ENCODE data around the gene ETFA. TPM values are rescaled to one million over a fixed set of nuclear protein-coding genes. Genes with fewer than 3 reads are reported as not detected.
A peak's percentile ranks its signal among the peaks of the same experiment; 100 is the strongest.

The ETFA gene
- total RNA-seq, 2 experiments from 2014 or later = 86.1 to 87.6 TPM

DNA sequence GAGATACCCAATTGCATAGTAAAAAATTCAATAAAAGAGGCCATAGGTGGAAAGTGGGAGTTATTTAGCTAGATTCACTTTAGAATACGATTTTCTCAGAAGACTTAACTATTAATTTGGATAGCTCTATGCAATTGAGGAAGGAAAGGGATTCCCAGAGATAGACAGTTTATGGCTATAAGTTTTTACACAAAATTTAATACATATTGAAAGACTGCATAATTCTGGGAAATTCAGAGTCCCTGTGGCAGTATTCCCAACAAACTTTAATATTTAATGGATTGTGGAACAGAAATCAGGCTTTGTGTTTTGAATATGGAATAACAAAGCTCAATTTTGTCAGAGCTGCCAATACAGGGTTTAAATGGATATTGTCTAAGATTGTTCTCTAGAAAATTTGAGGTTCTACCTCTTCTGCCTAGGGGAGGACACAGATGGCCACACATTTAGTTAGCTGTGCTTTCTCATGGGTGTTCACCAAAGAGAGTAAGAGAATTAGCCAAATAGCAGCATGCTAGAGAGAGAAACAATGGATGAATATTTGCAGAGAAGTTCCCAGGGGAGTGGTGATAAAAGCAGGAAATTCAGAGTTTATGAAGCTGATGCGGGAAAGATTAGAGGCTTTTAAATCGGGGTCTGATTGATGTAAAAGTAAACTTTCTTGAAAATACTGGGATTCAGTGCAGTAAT lies 33.8 kb upstream of the ETFA start:
- ATAC-seq (ENCODE audit: low read depth) (no peak), DNase-seq (no peak)
- H3K4me1 Mint-ChIP-seq = peaks cover 18% of the 10 kb centered on the region
- peaks cover 78% of the 10 kb centered on the region for H3K27me3 Mint-ChIP-seq
- H3K27ac Mint-ChIP-seq = no peak overlapping the region
- no peaks in the 10 kb centered on the region for H3K9me3 Mint-ChIP-seq
- H3K4me3 Mint-ChIP-seq = peak overlapping the region; percentile 56
- POLR2A ChIA-PET = interaction anchor here (0.9 to 1.5 kb wide), 2 partner anchors 9 to 34 kb away, joined by 3 read pairs; partner anchors contain the start of genes ETFA and ISL2
- peaks cover 9% of the 10 kb centered on the region for H3K36me3 Mint-ChIP-seq

DNA sequence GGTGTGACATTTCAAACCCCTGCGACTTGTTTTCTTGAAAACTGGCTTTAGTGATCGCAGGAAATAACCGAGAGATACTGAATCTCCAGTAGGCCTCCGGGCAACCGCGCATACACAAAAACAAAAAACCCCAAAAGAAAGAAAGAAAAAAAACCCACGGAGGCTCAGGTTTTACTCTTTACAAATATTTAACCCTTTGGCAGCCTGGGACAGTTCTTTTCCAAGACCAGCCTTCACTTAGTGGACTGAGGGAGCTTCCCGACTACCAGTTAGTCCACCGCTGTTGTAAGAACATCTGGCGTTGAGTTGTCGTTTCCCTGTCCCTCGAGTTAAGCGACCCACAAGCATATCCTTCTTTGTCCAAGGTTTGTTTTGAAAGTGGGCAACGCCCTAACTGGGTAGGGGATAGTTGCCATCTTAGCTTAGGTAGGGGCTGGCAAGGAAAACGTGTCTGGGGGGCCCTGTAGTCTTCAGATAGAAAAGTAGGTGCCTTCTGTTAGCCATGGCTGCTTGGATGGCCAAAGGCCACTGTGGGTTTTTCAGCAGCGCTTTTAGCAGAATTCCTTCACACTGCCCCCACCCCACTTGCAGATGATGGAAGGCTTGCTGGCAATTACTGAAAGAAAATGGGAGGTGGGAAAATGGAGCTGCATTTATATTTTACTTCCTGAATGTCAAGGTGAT lies 32.2 kb upstream of the ETFA start:
- Mint-ChIP-seq H3K36me3 (peaks cover 10% of the 10 kb centered on the region), H3K9me3 (no peaks in the 10 kb centered on the region), H3K27ac (no peak overlapping the region), H3K4me1 (peaks cover 30% of the 10 kb centered on the region), H3K27me3 (peaks cover 83% of the 10 kb centered on the region), H3K4me3 (no peak overlapping the region)
- DNase-seq = no peak
- ATAC-seq (ENCODE audit: low read depth) = no peak
- POLR2A ChIA-PET = no interaction called here

DNA sequence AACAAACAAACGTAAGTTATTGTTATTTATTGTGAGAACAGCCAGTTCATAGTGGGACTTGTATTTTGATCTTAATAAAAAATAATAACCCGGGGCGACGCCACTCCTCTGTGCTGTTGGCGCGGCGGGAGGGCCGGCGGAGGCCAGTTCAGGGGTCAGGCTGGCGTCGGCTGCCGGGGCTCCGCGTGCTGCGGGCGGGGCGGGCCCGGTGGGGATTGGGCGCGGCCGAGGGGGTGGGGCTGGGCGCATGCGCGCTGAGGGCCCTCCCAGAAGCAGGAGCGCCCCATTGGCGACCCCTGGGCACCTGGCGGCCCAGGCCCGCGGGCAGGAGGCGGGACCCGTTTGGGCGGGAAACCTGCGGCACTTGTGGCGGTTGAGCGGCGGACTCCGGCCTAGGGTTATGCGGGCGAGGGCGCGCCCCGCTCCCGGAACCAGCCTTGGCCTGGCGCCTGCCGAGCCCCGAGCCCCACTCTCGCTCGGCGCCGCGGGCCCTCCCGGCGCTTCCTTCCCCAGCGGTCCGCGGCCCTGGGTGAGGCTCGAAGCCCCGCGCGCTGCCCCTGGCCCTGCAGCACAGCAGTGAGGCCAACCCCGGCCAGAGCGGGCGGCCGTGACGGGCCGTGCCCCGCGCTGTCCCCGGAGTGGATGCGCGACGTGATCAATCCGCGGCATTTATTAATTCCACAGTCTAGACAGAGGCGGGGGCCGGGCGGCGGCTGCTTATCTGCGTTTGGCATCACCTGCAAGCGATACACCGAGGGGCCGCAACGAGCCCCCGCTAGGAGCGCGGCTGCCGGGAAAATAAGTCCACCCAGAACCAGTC lies 31.3 kb upstream of the ETFA start:
- peak overlapping the region; percentile 51 for H3K4me3 Mint-ChIP-seq
- H3K27ac Mint-ChIP-seq = no peak overlapping the region
- POLR2A ChIA-PET = no interaction called here
- H3K36me3 Mint-ChIP-seq = peaks cover 2% of the 10 kb centered on the region
- no peak for ATAC-seq (ENCODE audit: low read depth)
- peak; percentile 54 for DNase-seq
- H3K27me3 Mint-ChIP-seq = peaks cover 77% of the 10 kb centered on the region
- peaks cover 32% of the 10 kb centered on the region for H3K4me1 Mint-ChIP-seq
- no peaks in the 10 kb centered on the region for H3K9me3 Mint-ChIP-seq

DNA sequence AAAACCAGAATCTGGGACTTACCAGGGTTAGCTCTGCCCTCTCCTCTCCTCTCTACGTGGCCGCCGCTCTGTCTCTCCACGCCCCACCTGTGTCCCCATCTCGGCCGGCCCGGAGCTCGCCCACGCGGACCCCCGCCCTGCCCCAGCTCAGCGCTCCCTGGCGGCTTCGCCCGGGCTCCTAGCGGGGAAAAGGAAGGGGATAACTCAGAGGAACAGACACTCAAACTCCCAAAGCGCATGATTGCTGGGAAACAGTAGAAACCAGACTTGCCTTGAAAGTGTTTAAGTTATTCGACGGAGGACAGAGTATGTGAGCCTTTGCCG lies 30.8 kb upstream of the ETFA start:
- Mint-ChIP-seq H3K4me1 (peaks cover 38% of the 10 kb centered on the region), H3K4me3 (peak overlapping the region; percentile 51), H3K27ac (no peak overlapping the region), H3K9me3 (no peaks in the 10 kb centered on the region), H3K27me3 (peaks cover 80% of the 10 kb centered on the region), H3K36me3 (peaks cover 2% of the 10 kb centered on the region)
- peak; percentile 46 for DNase-seq
- POLR2A ChIA-PET = interaction anchor here (0.9 kb wide), 1 partner anchor 30 kb away, joined by 3 read pairs; the partner anchor contains the start of gene ETFA
- ATAC-seq (ENCODE audit: low read depth) = no peak

DNA sequence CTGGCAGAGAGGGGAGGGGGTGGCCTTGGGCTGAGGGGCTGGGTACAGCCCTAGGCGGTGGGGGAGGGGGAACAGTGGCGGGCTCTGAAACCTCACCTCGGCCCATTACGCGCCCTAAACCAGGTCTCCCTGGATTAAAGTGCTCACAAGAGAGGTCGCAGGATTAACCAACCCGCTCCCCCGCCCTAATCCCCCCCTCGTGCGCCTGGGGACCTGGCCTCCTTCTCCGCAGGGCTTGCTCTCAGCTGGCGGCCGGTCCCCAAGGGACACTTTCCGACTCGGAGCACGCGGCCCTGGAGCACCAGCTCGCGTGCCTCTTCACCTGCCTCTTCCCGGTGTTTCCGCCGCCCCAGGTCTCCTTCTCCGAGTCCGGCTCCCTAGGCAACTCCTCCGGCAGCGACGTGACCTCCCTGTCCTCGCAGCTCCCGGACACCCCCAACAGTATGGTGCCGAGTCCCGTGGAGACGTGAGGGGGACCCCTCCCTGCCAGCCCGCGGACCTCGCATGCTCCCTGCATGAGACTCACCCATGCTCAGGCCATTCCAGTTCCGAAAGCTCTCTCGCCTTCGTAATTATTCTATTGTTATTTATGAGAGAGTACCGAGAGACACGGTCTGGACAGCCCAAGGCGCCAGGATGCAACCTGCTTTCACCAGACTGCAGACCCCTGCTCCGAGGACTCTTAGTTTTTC lies 30.2 kb upstream of the ETFA start:
- H3K27me3 Mint-ChIP-seq = peaks cover 82% of the 10 kb centered on the region
- H3K27ac Mint-ChIP-seq = no peak overlapping the region
- H3K4me3 Mint-ChIP-seq = peak overlapping the region; percentile 51
- peaks cover 2% of the 10 kb centered on the region for H3K36me3 Mint-ChIP-seq
- peaks cover 43% of the 10 kb centered on the region for H3K4me1 Mint-ChIP-seq
- POLR2A ChIA-PET = interaction anchor here (0.9 kb wide), 1 partner anchor 30 kb away, joined by 3 read pairs; the partner anchor contains the start of gene ETFA
- ATAC-seq (ENCODE audit: low read depth) (no peak), DNase-seq (peak; percentile 55)
- no peaks in the 10 kb centered on the region for H3K9me3 Mint-ChIP-seq

DNA sequence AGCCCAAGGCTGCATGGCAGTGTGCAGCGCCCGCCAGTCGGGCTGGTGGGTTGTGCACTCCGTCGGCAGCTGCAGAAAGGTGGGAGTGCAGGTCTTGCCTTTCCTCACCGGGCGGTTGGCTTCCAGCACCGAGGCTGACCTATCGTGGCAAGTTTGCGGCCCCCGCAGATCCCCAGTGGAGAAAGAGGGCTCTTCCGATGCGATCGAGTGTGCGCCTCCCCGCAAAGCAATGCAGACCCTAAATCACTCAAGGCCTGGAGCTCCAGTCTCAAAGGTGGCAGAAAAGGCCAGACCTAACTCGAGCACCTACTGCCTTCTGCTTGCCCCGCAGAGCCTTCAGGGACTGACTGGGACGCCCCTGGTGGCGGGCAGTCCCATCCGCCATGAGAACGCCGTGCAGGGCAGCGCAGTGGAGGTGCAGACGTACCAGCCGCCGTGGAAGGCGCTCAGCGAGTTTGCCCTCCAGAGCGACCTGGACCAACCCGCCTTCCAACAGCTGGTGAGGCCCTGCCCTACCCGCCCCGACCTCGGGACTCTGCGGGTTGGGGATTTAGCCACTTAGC lies 29.6 kb upstream of the ETFA start:
- Mint-ChIP-seq H3K27ac (no peak overlapping the region), H3K36me3 (peaks cover 2% of the 10 kb centered on the region)

DNA sequence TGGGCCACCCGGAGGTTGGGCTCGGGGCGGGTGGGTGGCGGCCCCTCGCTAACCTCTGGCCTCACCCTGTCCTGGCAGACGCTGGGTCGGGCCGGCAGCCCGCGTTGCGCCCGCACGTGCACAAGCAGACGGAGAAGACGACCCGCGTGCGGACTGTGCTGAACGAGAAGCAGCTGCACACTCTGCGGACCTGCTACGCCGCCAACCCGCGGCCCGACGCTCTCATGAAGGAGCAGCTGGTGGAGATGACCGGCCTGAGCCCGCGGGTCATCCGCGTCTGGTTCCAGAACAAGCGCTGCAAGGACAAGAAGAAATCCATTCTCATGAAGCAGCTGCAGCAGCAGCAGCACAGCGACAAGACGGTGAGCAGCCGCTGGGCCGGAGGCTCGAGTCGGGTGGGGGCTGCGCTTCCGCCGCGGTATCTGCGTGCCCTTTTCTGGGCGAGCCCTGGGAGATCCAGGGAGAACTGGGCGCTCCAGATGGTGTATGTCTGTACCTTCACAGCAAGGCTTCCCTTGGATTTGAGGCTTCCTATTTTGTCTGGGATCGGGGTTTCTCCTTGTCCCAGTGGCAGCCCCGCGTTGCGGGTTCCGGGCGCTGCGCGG lies 29.0 kb upstream of the ETFA start:
- H3K9me3 Mint-ChIP-seq = no peaks in the 10 kb centered on the region
- peak; percentile 63 for DNase-seq
- POLR2A ChIA-PET = interaction anchor here (0.5 to 0.7 kb wide), 2 partner anchors 234 to 536 kb away, joined by 3 to 6 read pairs; no protein-coding TSS in a partner anchor
- H3K27me3 Mint-ChIP-seq = peaks cover 84% of the 10 kb centered on the region
- peak overlapping the region; percentile 85 for H3K4me3 Mint-ChIP-seq
- peaks cover 2% of the 10 kb centered on the region for H3K36me3 Mint-ChIP-seq
- ATAC-seq (ENCODE audit: low read depth) = no peak
- H3K27ac Mint-ChIP-seq = no peak overlapping the region
- peaks cover 46% of the 10 kb centered on the region for H3K4me1 Mint-ChIP-seq

More for the DNA sequence above, 29.6 kb upstream of the ETFA start:
- POLR2A ChIA-PET = interaction anchor here (0.5 to 0.9 kb wide), 2 partner anchors 29 to 536 kb away, joined by 3 to 6 read pairs; partner anchors contain the start of gene ETFA
- DNase-seq = peak; percentile 62
- Mint-ChIP-seq H3K9me3 (no peaks in the 10 kb centered on the region), H3K27me3 (peaks cover 85% of the 10 kb centered on the region), H3K4me1 (peaks cover 45% of the 10 kb centered on the region), H3K4me3 (peak overlapping the region; percentile 85)
- peak; percentile 29 for ATAC-seq (ENCODE audit: low read depth)

DNA sequence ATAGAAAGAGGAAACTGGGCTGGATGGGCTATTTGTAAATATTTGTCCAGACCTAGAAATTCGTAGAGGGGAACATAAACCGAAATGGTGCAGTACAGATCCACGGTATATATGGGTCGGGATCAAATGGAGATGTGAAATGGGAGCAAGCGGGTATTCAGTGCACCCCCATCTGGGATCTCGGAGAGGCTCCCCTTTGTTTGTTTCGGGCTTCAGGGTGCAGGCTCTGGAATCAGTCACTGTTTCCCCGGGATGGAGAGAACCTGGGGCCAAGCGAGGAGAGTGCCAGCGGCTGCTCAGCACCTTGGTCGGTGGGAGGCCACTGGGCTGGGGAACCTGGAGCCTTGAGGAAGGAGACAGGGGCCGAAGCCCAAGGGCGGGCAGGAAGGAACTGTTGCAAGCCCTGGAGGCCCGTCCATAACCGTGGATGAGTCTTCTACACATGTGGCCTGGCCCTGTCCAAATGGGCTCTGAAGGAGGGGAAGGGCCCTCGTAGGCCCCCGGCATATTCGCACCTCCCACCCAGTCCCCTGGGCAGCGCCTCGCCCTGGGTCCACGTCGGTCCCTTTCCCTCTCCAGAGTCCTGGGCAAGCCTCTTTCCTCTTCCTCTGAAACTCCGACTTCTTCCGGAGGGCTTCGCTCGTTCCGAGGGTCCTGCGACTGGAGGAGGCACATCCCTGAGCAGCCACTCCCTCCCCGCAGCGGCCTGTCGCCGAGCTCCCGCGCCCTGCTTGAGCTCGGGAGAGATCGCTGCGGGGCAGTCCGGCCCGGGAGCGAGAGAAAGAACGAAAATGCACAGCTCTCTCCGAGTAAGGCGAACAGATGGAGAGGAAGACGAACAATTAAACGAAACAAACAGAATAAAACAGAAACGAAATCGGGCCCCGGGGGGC lies 28.3 kb upstream of the ETFA start:
- no peaks in the 10 kb centered on the region for H3K9me3 Mint-ChIP-seq
- peaks cover 85% of the 10 kb centered on the region for H3K27me3 Mint-ChIP-seq
- POLR2A ChIA-PET = interaction anchor here (0.7 kb wide), 1 partner anchor 235 kb away, joined by 3 read pairs; no protein-coding TSS in a partner anchor
- no peak overlapping the region for H3K27ac Mint-ChIP-seq
- ATAC-seq (ENCODE audit: low read depth) = no peak
- peak; percentile 58 for DNase-seq
- H3K36me3 Mint-ChIP-seq = peaks cover 2% of the 10 kb centered on the region
- H3K4me1 Mint-ChIP-seq = peaks cover 46% of the 10 kb centered on the region
- peak overlapping the region; percentile 85 for H3K4me3 Mint-ChIP-seq

DNA sequence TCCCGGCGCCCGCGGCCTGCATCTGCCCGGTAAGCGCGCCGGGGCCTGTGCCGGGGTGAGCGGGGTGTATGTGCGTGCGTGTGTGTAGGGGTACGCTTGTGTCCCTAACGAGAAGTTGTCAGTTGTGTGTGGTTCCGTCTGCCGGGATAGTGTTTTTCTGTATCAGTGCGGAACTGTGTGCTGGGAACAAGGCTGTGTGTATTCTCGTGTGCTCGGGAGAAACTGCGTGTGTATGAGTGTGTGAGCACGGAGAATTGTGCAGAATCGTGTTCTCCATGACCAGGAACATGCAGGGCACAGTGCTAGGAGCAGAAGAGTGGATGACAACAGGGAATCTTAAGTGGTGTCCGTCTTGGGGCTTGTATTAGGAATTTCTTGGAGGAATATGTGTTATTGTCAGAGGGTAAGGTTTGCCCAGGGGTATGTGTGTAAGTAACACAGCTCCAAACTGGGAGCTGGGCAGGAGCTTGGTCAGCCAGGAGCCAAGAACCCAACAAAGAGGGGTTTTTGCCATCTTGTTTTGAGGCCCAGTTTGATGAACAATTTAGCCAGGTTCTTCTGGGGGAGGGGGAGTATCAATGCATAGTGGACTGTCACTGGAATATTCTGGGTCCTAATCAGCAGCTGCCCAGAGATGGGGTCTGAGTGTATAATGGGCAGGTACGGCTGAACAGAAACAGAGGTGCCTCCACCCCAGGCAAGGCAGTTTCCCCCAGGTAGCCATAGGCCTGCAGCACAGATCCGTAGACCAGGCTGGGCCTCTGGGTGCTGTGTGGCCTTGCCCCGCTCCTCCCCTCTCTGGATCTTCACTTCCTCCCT lies 27.4 kb upstream of the ETFA start:
- Mint-ChIP-seq H3K9me3 (no peaks in the 10 kb centered on the region), H3K27ac (no peak overlapping the region), H3K27me3 (peaks cover 84% of the 10 kb centered on the region), H3K4me3 (peak overlapping the region; percentile 65), H3K36me3 (peaks cover 2% of the 10 kb centered on the region), H3K4me1 (peaks cover 49% of the 10 kb centered on the region)
- POLR2A ChIA-PET = no interaction called here
- no peak for DNase-seq
- ATAC-seq (ENCODE audit: low read depth) = no peak

DNA sequence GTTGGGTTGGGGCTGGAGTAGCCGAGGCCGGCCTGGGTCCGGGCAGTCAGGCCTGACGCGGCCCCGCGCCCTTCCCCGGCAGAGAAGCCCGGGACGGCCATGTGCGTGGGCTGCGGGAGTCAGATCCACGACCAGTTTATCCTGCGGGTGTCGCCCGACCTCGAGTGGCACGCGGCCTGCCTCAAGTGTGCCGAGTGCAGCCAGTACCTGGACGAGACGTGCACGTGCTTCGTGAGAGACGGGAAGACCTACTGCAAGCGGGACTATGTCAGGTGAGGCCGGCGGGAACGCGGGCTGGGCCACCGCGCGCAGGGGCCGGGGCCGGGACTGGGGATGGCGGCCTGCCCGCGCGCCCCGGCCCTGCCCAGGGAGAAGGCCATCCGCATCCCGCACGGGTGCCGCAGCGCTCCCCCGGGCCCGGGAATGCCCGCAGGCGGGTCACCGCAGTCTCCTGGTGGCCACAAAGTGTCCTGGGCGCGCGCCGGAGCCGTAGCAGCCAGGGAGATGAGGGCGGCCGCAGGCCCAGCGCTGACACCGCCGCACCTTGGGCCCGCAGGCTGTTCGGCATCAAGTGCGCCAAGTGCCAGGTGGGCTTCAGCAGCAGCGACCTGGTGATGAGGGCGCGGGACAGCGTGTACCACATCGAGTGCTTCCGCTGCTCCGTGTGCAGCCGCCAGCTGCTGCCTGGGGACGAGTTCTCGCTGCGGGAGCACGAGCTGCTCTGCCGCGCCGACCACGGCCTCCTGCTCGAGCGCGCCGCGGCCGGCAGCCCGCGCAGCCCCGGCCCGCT lies 26.6 kb upstream of the ETFA start:
- H3K27me3 Mint-ChIP-seq = peaks cover 76% of the 10 kb centered on the region
- no peaks in the 10 kb centered on the region for H3K9me3 Mint-ChIP-seq
- peaks cover 2% of the 10 kb centered on the region for H3K36me3 Mint-ChIP-seq
- peak overlapping the region; percentile 91 for H3K4me3 Mint-ChIP-seq
- DNase-seq (peak; percentile 54), ATAC-seq (ENCODE audit: low read depth) (no peak)
- POLR2A ChIA-PET = no interaction called here
- H3K27ac Mint-ChIP-seq = no peak overlapping the region
- peaks cover 49% of the 10 kb centered on the region for H3K4me1 Mint-ChIP-seq

Measured in activated naive CD8-positive, alpha-beta T cell treated with anti-CD3 and anti-CD28 coated beads, Interleukin-2, amount 10 ng/mL, durations not matched to agents 7 days and 5 days (primary cell).